Vagina (tissue), 2 donors: ENCODE measurements around the gene NOSTRIN.

Experiments
- POLR2A ChIP-seq, 2 donors: fragments of 450-650 bp; IDR thresholded peaks; one replicate each; pipeline ENCODE4 v1.6.1; 2017; ENCODE audit warnings: antibody characterized with exemption in 2 of 2, mild to moderate bottlenecking in 2 of 2, moderate library complexity in 2 of 2
- POLR2AphosphoS5 ChIP-seq, 2 donors: sonication (generic); formaldehyde crosslinking; IDR thresholded peaks; one replicate each; pipeline ENCODE4 v1.9.0; 2017; ENCODE audit warnings: antibody characterized with exemption in 2 of 2, mild to moderate bottlenecking in 2 of 2, low read depth in 1 of 2; ENCODE audit not compliant: insufficient read depth in 1 of 2
- TF ChIP-seq, protein P1 (sequence below), 3 experiments: fragments of 450-650 bp in 2 of 3; fragments of 200-600 bp in 1 of 3; sonication (generic) in 1 of 3; IDR thresholded peaks; one replicate each; pipeline ENCODE4 v1.5.1; 2017 to 2019; ENCODE audit warnings: antibody characterized with exemption in 3 of 3, mild to moderate bottlenecking in 2 of 3, moderate library complexity in 2 of 3

DNA sequence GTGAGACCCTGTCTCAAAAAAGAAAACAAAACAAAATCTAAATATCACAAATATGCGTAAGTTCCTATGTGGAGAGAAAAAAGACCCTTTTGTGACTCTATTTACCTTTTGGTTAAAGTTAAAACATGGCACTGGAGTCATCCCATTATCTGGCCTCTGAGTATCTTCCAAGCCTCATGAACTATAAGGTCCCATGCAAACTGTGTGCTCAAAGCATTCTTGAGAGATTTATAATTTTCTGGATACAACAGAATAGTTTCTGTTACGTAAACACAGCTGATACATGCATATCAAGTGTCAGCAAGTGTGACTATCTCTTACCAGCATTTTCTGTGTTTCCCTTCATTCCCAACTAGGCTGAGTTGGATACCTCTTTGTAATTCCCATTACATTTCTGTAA is 8.8 kb upstream of the NOSTRIN start:
- TF ChIP-seq, protein P1, sequence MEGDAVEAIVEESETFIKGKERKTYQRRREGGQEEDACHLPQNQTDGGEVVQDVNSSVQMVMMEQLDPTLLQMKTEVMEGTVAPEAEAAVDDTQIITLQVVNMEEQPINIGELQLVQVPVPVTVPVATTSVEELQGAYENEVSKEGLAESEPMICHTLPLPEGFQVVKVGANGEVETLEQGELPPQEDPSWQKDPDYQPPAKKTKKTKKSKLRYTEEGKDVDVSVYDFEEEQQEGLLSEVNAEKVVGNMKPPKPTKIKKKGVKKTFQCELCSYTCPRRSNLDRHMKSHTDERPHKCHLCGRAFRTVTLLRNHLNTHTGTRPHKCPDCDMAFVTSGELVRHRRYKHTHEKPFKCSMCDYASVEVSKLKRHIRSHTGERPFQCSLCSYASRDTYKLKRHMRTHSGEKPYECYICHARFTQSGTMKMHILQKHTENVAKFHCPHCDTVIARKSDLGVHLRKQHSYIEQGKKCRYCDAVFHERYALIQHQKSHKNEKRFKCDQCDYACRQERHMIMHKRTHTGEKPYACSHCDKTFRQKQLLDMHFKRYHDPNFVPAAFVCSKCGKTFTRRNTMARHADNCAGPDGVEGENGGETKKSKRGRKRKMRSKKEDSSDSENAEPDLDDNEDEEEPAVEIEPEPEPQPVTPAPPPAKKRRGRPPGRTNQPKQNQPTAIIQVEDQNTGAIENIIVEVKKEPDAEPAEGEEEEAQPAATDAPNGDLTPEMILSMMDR (IDR thresholded peaks at IDR 0.05): no peak
- TF ChIP-seq POLR2AphosphoS5 (IDR thresholded peaks at IDR 0.05; ENCODE audit: insufficient read depth in 1 of 2, low read depth in 1 of 2) (no peak), POLR2A (IDR thresholded peaks at IDR 0.05) (no peak)
